Smooth muscle cell (in vitro differentiated cells): ENCODE measurements around the gene RAB3GAP1. TPM values are rescaled to one million over a fixed set of nuclear protein-coding genes. Genes with fewer than 3 reads are reported as not detected.
"Not testable (repeated sequence)": the region's sequence is repeated elsewhere in the genome, so short reads cannot be mapped to it uniquely, and the experiment has no call there.

Source experiments
- DNase-seq: peaks from one replicate; lab custom pipeline; 2025; ENCODE audit not compliant: unreplicated experiment; lab: John Stamatoyannopoulos, UW
- H2AFZ ChIP-seq: fragments of 200-600 bp; sonication (generic); 2 replicates; pipeline ENCODE4 v1.6.0; 2016; ENCODE audit warnings: antibody characterized with exemption, low read depth, mild to moderate bottlenecking
- H3F3A ChIP-seq: fragments of 200-600 bp; sonication (generic); 2 replicates; pipeline ENCODE4 v1.6.0; 2017; ENCODE audit warnings: antibody characterized with exemption, low read depth
- H3K27ac ChIP-seq: fragments of 200-600 bp; sonication (generic); 2 replicates; pipeline ENCODE4 v1.5.1; 2016; ENCODE audit warnings: low read depth, mild to moderate bottlenecking
- H3K27me3 ChIP-seq: fragments of 200-600 bp; sonication (generic); 2 replicates; pipeline ENCODE4 v1.6.1; 2016; ENCODE audit warnings: low read depth, mild to moderate bottlenecking
- H3K36me3 ChIP-seq: fragments of 200-600 bp; sonication (generic); 2 replicates; pipeline ENCODE4 v1.5.1; 2016; ENCODE audit warnings: low read depth
- H3K4me1 ChIP-seq: fragments of 200-600 bp; sonication (generic); 2 replicates; pipeline ENCODE4 v1.5.1; 2016; ENCODE audit warnings: low read depth
- H3K4me2 ChIP-seq: fragments of 200-600 bp; sonication (generic); 2 replicates; pipeline ENCODE4 v1.6.0; 2016; ENCODE audit warnings: mild to moderate bottlenecking
- H3K4me3 ChIP-seq: fragments of 200-600 bp; sonication (generic); 2 replicates; pipeline ENCODE4 v1.5.1; 2016; ENCODE audit warnings: mild to moderate bottlenecking
- H3K79me2 ChIP-seq: fragments of 200-600 bp; sonication (generic); 2 replicates; pipeline ENCODE4 v1.6.0; 2016; ENCODE audit warnings: low read depth, mild to moderate bottlenecking
- H3K9ac ChIP-seq: fragments of 200-600 bp; sonication (generic); 2 replicates; pipeline ENCODE4 v1.6.0; 2016; ENCODE audit warnings: low read depth
- H3K9me3 ChIP-seq: fragments of 200-600 bp; sonication (generic); replicated peaks from 2 replicates; pipeline ENCODE4 v1.5.1; 2016; ENCODE audit warnings: low read depth
- H4K20me1 ChIP-seq: fragments of 200-600 bp; sonication (generic); 2 replicates; pipeline ENCODE4 v1.6.0; 2016; ENCODE audit warnings: low read depth
- WGBS: methylation state at CpG from one replicate; pipeline ENCODE4 v1.1.7; 2016; ENCODE audit warnings: low lambda C conversion rate; 5-methylcytosine and 5-hydroxymethylcytosine counted together
- polyA plus RNA-seq: library from polyadenylated mRNA; unstranded; fragments of >200 nt; fragmentation: Nextera tagmentation; extraction: Ambion mirVana; gene quantifications from 2 replicates; pipeline ENCODE4 v1.2.1, GENCODE V29; 2016
- total RNA-seq: library from RNA; depleted of rRNA; stranded (reverse); fragments of >200 nt; gene quantifications from 2 replicates; pipeline ENCODE4 v1.2.3, GENCODE V29; 2014
- TF ChIP-seq, protein P1 (sequence below): fragments of 200-600 bp; sonication (generic); IDR thresholded peaks from 2 replicates; pipeline ENCODE4 v1.5.1; 2017; ENCODE audit warnings: borderline replicate concordance, mild to moderate bottlenecking, antibody characterized with exemption; ENCODE audit not compliant: insufficient read depth, poor library complexity, severe bottlenecking

The RAB3GAP1 gene
- total and polyA plus RNA-seq, 2 experiments from 2014 or later, result 14.6 to 39.8 TPM

DNA sequence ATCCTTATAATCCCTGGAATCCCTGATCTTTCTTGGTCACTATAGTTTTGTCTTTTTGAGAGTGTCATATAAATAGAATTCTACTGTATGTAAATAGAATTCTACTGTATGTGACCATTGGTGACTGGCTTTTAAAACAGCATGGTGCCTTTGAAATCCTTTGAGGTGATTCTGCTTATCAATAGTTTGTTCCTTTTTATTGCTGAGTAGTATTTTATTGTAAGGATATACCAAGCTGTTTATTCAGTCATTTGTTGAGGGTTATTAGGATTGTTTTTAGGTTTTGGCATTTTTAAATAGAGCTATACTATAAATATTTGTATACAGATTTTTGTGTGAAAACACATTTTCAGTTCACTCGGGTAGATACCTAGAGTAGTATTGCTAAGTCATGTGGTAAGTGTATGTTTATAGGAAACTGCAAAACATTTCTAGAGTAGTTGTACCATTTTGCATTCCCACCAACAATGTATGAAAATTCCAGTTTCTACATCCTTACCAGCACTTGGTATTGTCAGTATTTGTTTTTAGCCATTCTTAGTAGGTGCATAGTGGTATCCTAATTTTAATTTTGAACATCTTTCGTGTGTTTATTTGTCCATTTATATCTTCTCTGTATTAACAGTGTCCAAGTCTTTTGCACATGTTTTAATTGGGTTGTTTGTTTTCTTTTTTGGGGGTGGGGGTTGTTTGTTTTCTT is 45.6 kb downstream of the RAB3GAP1 start:
- 95% methylated on average over 2 of the region's 2 CpGs for WGBS

DNA sequence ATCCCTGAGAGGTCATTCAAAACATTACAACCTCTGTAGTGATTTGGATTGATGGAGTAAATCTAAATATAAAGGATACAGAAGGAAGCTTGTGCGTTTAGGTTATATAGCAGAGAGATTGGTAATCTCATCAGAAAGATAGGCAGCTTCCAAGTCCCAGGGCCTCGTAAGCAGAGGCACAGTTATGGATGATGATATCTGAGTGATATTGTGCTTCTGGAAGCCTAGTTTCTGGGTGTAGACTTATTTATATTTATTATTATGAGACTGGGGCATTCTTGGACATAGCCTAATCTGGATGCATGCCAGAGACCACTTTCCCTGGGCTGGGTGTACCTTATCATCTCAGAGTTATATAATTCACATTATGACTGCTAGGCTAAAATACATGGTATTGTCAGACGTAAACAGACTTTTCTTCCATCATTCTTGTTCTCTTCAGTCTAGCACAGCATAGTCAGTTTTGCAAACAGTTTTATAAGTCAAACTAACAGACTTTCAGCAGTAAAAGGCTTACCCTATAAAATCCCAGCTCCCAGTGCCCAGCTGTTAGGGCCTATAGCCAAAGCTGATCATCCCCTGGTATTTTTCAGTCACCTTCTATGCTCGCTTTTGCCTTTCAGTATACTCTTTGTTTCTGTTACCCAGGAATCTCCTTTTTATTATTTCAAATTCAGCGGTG is 47.9 kb downstream of the RAB3GAP1 start:
- DNase-seq, result no peak
- H3K79me2 ChIP-seq, result peaks cover 4% of the 10 kb centered on the region
- 62% methylated on average over 5 of the region's 5 CpGs for WGBS

More for the DNA sequence above, 45.6 kb downstream of the RAB3GAP1 start:
- DNase-seq, result no peak
- Histone ChIP-seq H3K79me2 (peaks cover 4% of the 10 kb centered on the region), H3K4me2 (no peak overlapping the region), H3K27ac (no peak overlapping the region), H4K20me1 (peaks cover 51% of the 10 kb centered on the region), H3K4me3 (no peak overlapping the region), H3K27me3 (no peaks in the 10 kb centered on the region), H3K9me3 (no peaks in the 10 kb centered on the region), H3F3A (no peaks in the 10 kb centered on the region), H3K4me1 (no peaks in the 10 kb centered on the region), H3K9ac (no peak overlapping the region), H3K36me3 (no peaks in the 10 kb centered on the region), H2AFZ (no peak overlapping the region)
- TF ChIP-seq, protein P1, sequence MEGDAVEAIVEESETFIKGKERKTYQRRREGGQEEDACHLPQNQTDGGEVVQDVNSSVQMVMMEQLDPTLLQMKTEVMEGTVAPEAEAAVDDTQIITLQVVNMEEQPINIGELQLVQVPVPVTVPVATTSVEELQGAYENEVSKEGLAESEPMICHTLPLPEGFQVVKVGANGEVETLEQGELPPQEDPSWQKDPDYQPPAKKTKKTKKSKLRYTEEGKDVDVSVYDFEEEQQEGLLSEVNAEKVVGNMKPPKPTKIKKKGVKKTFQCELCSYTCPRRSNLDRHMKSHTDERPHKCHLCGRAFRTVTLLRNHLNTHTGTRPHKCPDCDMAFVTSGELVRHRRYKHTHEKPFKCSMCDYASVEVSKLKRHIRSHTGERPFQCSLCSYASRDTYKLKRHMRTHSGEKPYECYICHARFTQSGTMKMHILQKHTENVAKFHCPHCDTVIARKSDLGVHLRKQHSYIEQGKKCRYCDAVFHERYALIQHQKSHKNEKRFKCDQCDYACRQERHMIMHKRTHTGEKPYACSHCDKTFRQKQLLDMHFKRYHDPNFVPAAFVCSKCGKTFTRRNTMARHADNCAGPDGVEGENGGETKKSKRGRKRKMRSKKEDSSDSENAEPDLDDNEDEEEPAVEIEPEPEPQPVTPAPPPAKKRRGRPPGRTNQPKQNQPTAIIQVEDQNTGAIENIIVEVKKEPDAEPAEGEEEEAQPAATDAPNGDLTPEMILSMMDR, result no peak

DNA sequence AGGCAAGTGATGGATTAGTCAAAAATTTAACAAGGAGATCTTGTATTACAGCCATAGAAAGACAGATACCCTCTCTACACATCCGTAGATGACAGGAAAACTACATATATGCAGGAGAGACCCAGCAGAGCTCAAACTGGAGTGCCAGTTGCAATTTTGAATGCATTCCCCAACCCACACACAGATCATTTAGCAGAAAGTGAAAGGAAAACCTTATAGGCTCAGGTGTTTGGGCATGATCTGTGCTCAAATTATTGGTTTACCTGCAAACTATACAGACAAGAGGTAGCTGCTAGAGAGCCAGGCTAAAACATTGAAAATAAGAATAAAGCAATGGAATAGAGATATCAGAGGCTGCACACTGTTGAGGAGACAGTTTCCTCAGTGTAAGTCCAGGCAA is 51.8 kb downstream of the RAB3GAP1 start:
- Histone ChIP-seq H3F3A (no peaks in the 10 kb centered on the region), H3K4me3 (no peak overlapping the region), H2AFZ (no peak overlapping the region), H3K36me3 (peaks cover 3% of the 10 kb centered on the region), H3K4me2 (no peak overlapping the region), H4K20me1 (peaks cover 21% of the 10 kb centered on the region), H3K9me3 (no peaks in the 10 kb centered on the region), H3K4me1 (no peaks in the 10 kb centered on the region), H3K27me3 (no peaks in the 10 kb centered on the region), H3K9ac (no peak overlapping the region), H3K79me2 (peaks cover 5% of the 10 kb centered on the region), H3K27ac (no peak overlapping the region)
- 64% methylated on average over 1 of the region's 1 CpG for whole genome bisulfite sequencing
- DNase-seq, result no peak
- TF ChIP-seq, protein P1, result no peak

More for the DNA sequence above, 47.9 kb downstream of the RAB3GAP1 start:
- Histone ChIP-seq H4K20me1 (peaks cover 33% of the 10 kb centered on the region), H2AFZ (no peak overlapping the region), H3K27me3 (no peaks in the 10 kb centered on the region), H3K4me2 (no peak overlapping the region), H3K9me3 (no peaks in the 10 kb centered on the region), H3F3A (no peaks in the 10 kb centered on the region), H3K4me3 (no peak overlapping the region), H3K9ac (no peak overlapping the region), H3K27ac (no peak overlapping the region), H3K36me3 (no peaks in the 10 kb centered on the region), H3K4me1 (no peaks in the 10 kb centered on the region)
- TF ChIP-seq, protein P1, result no peak

DNA sequence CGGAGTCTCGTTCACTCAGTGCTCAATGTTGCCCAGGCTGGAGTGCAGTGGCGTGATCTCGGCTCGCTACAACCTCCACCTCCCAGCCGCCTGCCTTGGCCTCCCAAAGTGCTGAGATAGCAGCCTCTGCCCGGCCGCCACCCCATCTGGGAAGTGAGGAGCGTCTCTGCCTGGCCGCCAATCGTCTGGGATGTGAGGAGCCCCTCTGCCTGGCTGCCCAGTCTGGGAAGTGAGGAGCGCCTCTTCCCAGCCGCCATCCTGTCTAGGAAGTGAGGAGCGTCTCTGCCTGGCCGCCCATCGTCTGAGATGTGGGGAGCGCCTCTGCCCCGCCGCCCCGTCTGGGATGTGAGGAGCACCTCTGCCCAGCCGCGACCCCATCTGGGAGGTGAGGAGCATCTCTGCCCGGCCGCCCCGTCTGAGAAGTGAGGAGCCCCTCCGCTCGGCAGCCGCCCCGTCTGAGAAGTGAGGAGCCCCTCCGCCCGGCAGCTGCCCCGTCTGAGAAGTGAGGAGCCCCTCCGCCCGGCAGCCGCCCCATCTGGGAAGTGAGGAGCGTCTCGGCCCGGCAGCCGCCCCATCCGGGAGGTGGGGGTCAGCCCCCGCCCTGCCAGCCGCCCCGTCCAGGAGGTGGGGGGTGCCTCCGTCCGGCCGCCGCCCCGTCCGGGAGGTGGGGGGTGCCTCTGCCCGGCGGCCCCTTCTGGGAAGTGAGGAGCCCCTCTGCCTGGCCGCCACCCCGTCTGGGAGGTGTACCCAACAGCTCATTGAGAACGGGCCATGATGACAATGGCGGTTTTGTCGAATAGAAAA is 53.6 kb downstream of the RAB3GAP1 start:
- H3K36me3 ChIP-seq, H2AFZ ChIP-seq, H3K9me3 ChIP-seq, H3F3A ChIP-seq, H4K20me1 ChIP-seq, H3K27me3 ChIP-seq, H3K4me3 ChIP-seq, H3K79me2 ChIP-seq, H3K4me2 ChIP-seq, DNase-seq, H3K27ac ChIP-seq, H3K9ac ChIP-seq, H3K4me1 ChIP-seq: not testable (repeated sequence)
- WGBS, result 98% methylated on average over 26 of the region's 56 CpGs
